GM12801 (cell line): ENCODE results near the gene TMEM63A.

Experiments
- CTCF ChIP-seq: IDR thresholded peaks from one replicate; pipeline ENCODE4 v1.5.1; 2011; ENCODE audit warnings: control low read depth; ENCODE audit not compliant: insufficient read length; ENCODE audit errors: extremely low read depth

The TMEM63A gene

GRCh38 chr1:225873281-225873850 is 8.8 kb downstream of the TMEM63A start:
- TF ChIP-seq CTCF, result no peak

DNA sequence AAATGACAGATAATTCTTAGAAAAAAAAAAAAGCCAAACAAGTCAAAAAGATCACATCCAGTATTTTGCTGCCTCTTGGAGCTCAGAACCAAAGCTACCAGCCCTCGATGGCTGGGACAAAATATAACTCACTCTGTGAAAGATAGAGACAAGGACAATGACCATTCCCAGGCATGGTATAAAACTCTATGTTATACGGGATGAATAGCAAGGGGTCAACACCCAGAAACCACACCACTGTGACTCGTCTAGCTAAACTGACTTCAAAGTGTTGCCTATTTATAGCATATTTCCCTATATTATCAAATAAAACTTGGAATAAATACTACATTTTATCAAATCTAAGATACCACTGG is 10.1 kb downstream of the TMEM63A start:
- no peak for TF ChIP-seq CTCF

GRCh38 chr1:225871359-225872074 is 10.7 kb downstream of the TMEM63A start:
- no peak for TF ChIP-seq CTCF

- no peak for TF ChIP-seq CTCF
Measured at GRCh38 chr1:225870911-225871310, 11.3 kb downstream of the TMEM63A start.

GRCh38 chr1:225868631-225869330 is 13.4 kb downstream of the TMEM63A start:
- no peak for TF ChIP-seq CTCF

GRCh38 chr1:225866981-225867380 is 15.2 kb downstream of the TMEM63A start:
- TF ChIP-seq CTCF, result no peak

GRCh38 chr1:225866061-225866837 is 15.9 kb downstream of the TMEM63A start:
- TF ChIP-seq CTCF, result no peak
